Raji (cell line): ENCODE results near the gene RYR2.

Source experiments
- POLR2A ChIP-seq: IDR thresholded peaks from 2 replicates; pipeline ENCODE4 v1.6.1; 2011; ENCODE audit warnings: low read depth, low read length, control low read depth; ENCODE audit not compliant: insufficient read depth

Gene RYR2

DNA sequence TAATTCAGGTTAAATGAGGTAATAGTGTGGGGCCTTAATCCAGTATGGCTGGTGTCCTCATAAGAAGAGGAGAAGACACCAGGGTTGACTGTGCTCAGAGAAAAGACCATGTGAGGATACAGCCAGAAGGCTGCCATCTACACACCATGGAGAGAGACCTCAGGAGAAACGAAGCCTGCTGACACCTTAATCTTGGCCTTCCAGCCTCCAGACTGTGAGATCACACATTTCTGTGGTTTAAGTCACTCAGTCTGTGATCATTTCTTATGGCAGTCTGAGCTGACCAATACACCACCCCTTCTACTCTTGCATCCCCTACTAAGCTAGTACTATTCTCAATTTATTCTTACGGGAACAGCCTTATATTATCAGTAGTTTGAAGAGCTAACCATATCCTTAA lies 538.7 kb downstream of the RYR2 start:
- TF ChIP-seq POLR2A, result no peak

- no peak for TF ChIP-seq POLR2A
These were observed 541.3 kb downstream of the RYR2 start for GRCh38 chr1:237583270-237583669.

DNA sequence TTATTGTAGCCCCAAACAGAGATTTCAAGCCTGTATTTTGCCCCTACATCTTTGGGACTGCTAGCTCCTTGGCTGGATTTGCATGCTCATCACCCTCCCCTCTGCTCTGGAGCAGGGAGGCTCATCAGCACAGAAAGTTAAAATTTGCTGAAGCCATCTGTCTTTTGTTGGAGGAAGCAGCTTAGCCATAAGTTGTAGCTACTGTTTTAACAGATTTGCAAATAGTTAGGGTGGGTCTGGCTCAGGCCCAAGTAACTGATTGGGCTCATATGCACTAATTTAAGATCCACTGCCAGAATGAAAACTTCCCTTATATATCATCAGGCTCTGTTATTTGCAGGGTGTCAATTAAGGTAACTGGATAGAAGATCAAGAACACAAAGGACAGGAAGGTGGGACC lies 541.8 kb downstream of the RYR2 start:
- TF ChIP-seq POLR2A, result no peak

DNA sequence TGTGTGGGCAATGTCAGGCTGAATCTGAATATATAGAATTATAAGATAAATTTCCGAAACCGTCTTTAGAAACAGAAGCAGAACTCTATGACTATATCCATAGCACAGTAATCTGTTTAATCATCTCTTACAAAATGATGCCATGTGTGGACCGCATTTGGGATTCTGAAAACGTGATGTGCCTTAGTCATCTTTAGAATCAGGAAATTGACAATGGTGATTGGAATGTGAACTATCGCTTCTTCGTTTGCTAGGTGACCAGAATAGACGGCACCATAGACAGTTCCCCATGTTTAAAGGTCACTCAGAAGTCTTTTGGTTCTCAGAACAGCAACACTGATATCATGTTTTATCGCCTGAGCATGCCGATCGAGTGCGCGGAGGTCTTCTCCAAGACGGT lies 548.4 kb downstream of the RYR2 start:
- no peak for TF ChIP-seq POLR2A

GRCh38 chr1:237591353-237591752 lies 549.4 kb downstream of the RYR2 start:
- TF ChIP-seq POLR2A, result no peak

DNA sequence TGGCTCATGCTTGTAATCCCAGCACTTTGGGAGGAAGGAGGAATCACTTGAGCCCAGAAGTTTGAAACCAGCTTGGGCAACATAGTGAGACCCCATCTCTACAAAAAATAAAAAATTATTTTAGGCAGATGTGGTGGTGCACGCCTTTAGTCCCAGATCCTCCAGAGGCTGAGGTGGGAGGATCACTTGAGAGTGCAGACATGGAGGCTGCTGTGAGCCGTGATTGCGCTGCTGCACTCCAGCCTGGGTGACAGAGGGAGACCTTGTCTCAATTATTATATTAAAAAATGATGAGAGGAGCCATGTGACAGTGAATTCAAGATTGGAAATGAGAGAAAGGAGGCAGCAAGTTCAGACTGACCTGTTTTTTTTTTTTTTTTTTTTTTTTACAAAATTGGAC lies 566.4 kb downstream of the RYR2 start:
- TF ChIP-seq POLR2A, result no peak

GRCh38 chr1:237610157-237610556 lies 568.2 kb downstream of the RYR2 start:
- TF ChIP-seq POLR2A, result no peak

- TF ChIP-seq POLR2A, result no peak
These were observed 572.0 kb downstream of the RYR2 start for GRCh38 chr1:237613984-237614383.

DNA sequence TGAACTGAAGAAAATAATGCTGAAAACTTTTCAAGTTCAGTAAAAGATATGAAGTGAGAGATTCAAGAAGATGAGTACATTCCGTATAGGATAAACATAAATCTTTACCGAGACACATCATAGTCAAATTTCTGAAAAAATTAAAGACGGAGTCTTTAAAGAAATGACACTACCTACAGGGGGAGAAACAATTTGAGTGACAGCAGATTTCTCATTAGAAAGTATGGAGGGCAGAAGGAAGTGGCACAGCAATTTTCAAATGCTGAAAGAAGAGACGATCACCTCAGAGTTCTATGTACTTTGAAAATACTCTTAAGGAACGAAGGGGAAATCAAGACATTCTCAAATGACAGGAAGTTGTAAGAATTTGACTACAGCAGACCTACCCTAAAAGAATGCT lies 577.6 kb downstream of the RYR2 start:
- TF ChIP-seq POLR2A, result no peak

DNA sequence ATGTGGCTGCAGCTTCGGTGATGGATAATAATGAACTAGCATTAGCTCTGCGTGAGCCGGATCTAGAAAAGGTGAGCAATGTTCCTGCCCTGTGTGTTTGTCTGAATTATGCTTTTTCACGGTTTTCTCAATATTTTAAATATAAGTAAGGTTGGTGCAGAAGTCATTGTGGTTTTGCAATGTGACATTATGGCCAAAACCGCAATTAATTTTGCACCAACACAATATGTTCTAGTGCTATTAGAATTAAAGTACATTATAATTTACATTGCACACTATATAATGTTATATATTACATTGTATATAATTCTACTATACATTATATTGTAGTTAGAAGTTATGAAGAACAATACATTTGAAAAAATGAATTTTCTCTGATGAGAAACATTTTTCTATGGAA lies 592.9 kb downstream of the RYR2 start:
- TF ChIP-seq POLR2A, result no peak

- no peak for TF ChIP-seq POLR2A
These were observed 596.6 kb downstream of the RYR2 start for GRCh38 chr1:237638555-237638954.

GRCh38 chr1:237640011-237640671 lies 598.2 kb downstream of the RYR2 start:
- TF ChIP-seq POLR2A, result no peak

DNA sequence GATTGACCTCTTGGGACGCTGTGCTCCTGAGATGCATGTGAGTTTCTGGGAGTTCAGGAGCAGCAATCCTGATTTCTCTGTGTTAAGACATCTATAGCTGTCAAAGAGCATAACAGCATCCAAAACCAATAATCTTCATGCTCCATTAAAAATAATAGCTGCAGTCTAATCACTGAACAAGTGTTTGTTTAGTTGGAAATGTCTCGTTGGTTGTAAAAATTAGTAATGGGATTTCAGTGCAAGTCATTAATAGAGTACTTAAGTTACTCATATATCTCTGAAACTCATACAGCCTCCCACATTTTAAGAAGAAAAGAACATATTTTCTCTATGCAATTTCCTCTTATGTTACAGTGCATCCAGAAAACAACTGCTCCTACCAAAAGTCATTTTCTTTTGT lies 599.0 kb downstream of the RYR2 start:
- TF ChIP-seq POLR2A, result no peak

- TF ChIP-seq POLR2A, result no peak
These were observed 608.8 kb downstream of the RYR2 start for GRCh38 chr1:237650809-237651208.

GRCh38 chr1:237655778-237656177 lies 613.8 kb downstream of the RYR2 start:
- no peak for TF ChIP-seq POLR2A

GRCh38 chr1:237664348-237664747 lies 622.4 kb downstream of the RYR2 start:
- no peak for TF ChIP-seq POLR2A

- no peak for TF ChIP-seq POLR2A
These were observed 628.3 kb downstream of the RYR2 start for GRCh38 chr1:237670302-237670701.
